HG02885 (cell line): ENCODE data around the gene SPRYD3.

Experiments
- ATAC-seq: cut with Tn5 transposase; IDR thresholded peaks from one replicate; pipeline ENCODE4 v1.9.1; 2021; ENCODE audit warnings: mild to moderate bottlenecking; ENCODE audit not compliant: unreplicated experiment, poor library complexity

Gene SPRYD3

DNA sequence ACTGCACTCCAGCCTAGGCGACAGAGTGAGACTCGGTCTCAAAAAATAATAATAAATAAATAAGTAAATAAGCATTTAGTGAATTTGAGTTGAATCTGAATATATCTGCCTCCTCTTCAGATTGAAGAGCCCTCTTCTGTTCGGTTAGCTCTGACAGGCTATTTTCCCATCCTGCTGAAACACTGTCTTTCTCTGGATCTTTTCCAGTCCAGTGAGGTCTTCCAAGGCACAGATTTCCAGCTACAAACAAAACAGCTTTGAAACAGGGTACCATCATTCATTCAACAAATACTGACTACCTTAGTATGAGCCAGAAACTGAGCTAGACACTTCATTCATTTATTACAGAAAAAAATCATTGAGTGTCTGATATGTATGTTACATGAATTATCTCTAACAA lies 7.2 kb upstream of the SPRYD3 start:
- ATAC-seq, result no peak

DNA sequence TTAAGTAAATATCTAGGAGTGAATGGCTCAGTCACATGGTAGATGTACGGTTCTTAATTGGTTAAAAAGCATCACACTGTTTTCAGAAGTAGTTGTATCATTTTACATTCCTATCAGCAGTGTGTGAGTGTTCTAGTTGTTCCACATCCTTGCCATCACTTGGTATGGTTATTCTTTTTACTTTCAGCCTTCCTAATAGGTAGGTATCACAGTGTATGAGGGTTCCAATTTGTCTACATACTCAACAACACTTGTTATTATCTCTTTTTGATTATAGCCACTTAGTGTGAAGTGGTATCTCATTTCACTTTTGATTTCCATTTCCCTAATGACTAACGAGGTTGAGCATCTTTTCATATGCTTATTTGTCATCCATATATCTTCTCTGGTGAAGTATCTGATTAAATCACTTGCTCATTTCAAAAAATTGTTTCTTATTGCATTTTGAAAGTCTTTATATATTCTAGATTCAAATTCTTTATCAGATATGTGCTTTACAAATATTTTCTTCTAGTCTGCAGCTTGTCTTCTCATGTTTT lies 3.5 kb upstream of the SPRYD3 start:
- no peak for ATAC-seq

DNA sequence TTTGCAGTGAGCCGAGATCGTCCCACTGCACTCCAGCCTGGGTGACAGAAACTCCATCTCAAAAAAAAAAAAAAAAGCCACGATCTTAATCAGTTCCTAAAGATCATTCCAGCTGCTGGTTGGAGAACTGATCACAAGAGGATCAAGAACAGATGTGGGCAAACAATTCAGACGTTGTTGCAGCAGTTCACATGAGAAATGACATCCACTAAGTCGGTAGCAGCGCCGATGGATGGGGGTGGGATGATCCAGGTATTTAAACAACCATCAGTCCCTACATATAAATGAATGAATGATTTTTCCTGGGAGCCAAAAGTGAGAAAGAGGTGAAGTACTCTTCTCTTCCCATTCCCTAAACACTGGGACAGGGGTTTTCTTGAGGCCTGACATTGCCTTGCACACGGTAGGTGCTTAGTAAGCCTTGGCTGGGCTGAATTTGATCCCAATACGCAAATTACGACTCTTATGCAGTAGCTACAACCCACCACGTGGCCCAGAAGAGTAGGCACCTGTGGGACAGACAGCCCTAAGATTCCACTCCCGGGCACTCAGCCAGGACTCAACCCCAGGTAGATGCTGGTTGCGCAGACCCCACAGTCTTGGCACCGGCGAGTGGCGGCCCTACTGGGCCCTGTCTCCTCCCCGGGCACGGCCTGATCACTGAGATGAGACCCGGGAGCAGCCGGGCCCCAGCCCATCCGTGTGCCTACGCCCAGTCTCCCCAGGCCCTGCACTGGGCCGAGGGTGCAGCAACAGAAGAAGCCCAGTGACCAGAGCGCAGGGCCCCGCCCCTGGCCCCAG lies 565 bp downstream of the SPRYD3 start:
- ATAC-seq, result no peak

DNA sequence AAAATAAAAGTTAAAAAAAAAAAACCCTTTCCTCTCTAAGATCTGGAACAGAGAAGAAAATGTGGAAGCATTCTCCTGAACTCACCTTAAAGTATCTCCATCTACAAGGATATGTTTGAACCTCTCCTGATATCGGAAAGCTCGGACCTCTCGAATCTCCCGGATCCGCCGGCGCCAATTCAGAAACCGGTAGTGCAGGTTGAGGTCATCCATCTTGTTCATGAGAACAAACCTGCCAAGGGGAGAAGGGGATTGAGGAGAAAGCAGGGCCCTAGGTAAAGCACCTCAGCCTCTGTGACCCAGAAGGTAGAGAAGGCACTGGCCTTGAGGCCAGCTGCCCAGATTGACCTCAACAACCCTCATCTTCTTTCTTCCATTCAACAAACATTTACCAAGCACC lies 2.2 kb downstream of the SPRYD3 start:
- no peak for ATAC-seq

DNA sequence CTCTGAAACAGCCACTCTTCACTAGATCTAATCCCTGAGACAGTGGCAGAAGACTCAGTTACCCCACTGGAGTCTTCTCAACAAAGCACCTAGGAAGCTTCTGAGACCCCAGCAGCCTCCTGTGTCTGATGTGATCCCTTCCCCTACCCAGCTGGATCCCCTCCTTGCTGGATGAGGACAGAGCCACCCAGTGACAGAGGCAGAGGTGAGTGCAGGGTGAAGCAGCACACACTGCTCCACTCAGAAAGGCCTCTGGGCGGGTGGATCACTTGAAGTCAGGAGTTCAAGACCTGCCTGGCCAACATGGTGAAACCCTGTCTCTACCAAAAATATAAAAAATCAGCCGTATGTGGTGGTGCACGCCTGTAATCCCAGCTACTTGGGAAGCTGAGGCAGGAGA lies 2.7 kb downstream of the SPRYD3 start:
- no peak for ATAC-seq

DNA sequence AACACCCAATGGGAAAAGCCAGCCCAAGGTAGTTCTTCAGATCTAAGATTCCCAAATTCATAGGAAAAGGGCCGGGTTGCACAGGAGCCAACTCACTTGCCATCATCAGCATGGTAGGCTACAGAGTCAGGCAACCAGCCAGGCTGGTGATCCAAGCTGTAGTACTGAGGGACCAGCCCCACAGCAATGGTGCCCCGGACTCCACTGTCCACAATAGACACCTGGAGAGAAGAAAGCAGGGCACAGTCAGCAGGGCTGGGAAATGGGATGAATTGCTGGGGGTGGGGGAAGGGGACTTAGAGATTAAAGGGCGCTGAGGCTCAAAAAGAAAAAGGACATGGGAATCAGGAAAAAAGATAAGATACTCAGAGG lies 4.2 kb downstream of the SPRYD3 start:
- ATAC-seq, result no peak

DNA sequence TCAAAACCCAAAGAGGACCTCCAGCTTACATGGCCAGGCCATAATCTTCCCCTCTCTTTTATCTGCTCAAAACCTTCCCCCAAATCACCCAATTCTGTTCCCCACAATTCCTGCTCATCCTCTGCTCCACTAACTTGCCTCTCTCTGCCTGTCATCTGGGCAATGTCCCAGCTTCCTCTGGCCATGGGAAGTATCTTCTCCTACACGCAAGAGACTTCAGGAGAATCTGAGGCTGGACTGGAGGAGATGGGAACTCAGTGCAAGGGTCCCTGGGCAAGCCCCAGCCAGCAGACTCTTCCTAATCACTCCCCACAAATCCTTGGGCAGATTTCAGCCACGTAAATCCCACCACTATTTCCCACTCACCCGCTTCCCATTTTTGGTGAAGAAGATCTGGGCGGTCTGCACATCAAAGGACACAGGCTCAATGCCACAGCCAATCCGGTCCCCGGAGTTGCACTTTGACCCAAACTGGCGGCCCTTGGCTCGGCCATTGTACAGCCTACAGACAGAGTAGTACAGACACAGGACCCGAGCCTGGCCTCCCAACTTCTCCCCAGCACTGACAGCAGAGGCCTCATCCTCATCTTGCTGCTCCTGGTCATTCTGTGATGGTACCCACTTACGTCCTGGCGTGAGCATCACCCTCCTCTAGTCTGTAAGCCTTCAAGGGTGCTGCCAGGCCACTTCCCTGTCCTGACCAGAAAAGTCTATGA lies 4.7 kb downstream of the SPRYD3 start:
- no peak for ATAC-seq

DNA sequence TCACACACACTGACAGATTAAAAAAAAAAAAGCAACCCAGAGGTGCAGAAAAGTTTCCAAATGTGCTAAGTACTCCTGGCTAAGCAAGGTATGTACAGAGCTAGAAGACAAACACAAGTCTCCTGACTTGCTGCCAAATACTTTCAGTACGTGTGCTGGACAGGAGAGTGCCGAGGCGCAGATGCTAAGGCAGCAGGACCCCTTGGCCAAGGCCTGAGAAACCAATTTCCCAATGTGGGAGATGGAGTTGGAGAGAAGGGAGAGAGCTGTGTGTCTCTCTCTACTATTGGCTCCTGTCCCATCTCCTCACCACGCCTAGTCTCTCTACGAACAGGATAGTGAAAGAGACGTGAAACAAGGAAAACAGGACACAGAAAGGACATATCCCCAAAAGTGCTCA lies 5.3 kb downstream of the SPRYD3 start:
- ATAC-seq, result no peak

DNA sequence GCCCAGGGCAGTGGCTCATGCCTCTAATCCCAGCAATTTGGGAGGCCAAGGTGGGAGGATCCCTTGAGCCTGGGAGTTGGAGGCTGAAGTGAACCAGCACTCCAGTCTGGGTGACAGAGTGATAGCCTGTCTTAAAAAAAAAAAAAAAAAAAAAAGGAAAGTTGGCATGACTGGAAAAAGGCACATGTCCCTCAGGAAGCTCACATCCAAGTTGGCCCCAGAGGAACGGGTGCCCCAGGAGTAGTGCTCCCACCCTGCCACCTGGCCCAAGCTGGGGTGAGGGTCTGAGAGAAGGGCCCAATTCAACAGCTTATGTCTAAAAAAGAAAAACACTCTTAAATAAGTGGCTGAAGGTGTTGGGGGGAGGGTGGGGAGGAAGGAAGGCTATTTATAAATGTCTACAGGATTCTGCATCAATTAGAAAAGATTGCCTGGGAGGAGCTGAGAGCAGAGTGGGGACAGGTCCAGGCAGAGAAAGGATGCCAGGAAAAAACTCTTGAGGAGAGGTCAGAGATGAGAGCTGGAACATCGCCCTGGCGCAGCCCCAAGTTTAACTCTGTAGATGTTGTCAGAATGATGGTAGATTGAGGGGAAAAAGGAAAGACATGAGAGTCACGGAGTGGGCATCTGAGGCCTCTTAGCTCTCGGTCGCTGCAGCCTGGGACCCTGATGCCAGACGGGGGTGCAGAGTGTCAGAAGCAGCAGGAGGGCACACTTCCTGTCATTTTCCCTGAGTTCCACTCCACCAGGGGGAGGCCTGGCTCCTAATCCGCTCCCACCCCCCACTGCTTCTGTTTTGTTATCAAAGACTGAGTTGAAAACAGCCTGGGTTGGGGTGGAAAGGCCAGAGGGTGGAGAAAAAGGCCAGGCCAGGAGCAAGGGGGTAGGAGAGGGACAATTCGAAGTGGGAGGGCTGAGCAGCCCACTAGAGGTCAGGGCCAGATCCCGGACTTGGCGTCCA lies 7.3 kb downstream of the SPRYD3 start:
- ATAC-seq, result no peak

DNA sequence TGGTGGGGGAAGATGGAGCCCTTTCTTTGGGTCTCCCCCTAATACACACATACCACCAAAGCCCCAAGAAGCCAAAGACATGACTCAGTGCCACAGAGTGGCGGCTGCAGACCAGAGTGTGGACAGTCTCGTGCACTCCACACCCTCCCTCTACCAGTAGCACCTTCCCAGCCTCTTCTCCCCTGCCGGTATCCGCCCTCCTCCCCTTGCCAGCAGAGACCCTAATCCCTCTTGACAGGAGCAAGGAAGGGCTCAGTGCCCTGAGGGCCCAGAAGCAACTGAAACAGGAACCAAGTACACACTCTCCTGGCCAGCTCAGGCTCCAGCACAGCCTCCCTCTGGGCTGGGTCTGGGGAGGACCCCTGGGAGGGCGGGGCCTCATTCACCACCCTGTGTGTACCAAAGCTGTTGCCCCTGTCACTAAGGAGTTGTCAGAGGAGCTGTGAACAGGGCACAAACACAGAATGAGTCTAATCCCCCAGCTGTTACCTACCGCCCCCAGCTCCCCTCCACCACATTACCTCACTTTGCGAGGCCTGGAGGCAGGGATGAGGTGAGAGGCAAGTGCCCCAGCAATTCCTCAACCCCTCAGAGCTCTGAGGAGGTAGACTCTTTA lies 8.2 kb downstream of the SPRYD3 start:
- no peak for ATAC-seq

DNA sequence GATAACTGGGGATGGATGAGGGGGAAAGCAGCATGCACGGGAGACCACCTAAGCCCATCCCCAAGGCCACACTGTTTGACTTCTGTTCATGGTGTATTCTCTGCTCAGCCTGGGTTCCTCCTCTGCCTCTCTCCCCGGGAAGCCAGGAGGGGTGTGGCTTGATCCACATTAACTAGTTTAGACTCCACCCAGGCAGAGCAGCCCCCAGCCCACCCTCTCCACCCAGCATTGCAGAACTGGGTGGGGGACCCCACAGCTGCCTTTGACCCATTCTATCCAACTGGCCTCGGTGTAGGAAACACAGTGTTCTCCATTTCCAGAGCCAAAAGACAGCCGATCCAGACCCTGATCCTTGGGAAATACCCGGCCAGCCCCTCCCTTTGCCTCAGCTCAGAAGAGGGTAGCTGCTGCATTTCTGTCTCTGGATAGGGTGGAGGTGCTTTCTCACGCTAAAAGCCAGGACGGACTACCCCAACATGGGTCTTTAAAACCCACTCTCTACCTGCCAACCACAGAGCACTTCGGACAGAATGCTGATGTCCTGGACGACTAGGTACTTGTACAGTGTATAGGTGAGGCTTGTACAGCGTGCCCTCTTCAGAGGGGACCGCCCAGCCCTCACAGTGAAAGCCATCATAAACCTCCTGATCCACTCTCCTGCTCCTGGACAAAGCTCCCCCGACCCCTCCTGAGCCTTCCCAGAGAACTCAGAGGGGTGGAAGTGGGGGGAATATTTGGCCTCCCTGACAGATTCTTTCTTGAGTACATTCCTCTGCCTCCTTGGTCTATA lies 9.4 kb downstream of the SPRYD3 start:
- ATAC-seq, result no peak

DNA sequence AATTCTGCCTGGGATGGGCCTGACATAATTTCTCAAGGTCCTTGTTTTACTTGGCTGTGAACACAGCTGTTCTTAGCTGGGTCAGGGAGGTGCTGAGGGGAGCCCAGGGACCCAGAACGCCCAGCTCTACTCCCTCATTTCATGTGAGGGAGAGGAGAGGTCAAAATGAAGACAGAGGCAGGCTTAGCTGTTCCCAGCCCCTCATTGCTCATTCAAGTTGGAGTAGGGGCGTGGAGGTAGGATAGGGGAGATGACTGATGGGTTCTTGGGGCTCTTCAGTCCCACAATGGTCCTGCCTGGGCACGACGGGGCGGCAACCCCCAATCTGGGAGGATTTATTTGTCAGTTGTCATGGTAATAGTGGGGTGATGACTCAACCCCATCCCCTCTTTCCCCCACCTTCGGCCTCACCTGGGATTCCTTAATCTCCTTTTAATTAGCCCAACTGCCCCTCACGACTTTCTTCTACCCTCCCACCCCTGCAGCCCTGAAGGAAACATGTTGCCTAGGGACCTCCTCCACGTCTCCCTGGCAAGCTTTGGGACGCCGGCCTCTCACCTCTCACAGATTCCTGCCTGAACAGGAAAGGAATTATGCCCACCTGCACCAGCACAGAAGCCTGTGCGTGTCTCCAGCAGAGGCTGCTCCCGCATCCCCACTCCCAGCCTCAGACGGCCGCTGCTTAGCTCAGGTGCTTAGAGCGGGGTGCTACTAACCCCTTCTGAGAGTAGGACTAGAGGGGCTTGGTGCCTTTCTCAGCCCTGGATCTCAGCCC lies 10.2 kb downstream of the SPRYD3 start:
- no peak for ATAC-seq

DNA sequence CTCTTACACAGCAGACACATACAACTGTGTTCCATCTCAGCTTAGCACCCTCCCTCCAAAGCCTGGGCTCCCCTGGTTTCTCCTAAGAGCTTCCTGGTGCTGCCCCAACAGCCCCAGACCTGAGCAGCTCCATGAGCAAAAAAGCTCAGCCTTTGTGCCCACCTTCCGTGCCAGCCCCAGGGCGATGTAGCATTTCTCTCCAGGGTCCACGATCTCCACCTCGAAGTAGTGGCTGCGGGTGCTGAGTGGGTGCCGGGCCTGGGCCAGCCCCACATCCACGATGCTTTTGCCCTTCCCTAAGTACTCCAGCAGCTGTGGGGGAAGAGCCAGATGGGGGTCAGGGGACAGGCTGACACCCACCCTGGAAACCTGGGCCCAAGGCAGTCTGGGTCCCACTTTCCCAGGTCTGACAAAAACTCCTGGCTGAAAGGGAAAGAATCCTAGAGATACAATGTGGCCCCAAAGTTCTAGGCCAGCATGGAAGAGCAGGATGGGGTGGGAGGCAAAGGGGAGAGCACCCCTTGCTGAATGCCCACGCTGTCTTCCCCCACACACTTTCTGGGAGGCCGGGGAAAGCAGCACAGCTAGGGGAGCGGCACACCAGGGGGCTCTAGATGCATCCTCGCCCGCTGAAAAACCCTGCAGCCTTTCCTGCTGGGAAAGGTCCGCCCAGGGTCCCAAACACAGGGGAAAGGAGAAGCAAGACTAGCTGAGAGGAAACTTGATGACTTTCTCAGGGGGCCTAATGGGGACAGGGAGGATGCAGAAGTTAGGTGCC lies 11.0 kb downstream of the SPRYD3 start:
- no peak for ATAC-seq

DNA sequence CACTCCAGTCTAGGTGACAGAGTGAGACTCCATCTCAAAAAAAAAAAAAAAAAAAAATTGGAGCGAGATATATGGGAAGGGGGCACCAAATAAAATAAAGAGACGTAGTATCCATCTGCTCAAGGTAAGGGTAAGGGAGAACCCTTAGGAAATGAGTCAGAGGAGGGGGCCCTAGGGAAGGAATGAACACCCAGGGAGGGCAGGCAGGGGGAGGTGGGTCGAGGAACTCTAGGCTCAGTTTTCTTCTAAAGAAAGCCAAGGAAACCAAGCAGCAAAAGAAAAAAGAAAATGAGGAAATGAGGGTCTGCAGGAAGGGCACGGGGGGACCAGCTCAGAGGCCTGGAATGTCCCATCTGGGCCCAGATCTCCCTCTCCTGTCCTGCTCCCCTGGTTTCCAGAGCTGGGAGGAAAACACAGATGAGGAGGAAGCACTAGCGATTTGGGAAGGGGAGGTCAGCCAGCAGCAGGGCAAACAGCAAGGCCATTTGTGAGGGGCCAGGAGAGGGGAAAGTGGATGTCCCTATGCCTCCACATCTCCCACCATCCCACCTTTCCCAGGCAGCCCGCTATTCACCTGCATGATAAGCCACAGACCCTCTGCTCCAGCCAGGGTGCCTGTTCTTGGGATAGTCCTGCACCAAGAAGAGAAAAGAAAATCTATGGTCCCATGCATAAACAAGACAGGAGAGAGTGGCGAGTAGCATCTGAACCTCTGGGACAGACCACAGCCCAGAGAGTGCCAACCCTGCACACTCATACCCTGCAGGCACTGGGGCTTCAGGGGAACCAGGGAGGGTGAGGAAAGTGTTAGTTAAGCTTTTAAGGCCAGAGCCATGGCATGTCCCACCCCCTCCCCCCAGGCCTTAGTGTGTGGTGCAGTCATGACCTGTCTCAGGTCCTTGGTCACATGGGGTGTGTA lies 11.9 kb downstream of the SPRYD3 start:
- no peak for ATAC-seq

DNA sequence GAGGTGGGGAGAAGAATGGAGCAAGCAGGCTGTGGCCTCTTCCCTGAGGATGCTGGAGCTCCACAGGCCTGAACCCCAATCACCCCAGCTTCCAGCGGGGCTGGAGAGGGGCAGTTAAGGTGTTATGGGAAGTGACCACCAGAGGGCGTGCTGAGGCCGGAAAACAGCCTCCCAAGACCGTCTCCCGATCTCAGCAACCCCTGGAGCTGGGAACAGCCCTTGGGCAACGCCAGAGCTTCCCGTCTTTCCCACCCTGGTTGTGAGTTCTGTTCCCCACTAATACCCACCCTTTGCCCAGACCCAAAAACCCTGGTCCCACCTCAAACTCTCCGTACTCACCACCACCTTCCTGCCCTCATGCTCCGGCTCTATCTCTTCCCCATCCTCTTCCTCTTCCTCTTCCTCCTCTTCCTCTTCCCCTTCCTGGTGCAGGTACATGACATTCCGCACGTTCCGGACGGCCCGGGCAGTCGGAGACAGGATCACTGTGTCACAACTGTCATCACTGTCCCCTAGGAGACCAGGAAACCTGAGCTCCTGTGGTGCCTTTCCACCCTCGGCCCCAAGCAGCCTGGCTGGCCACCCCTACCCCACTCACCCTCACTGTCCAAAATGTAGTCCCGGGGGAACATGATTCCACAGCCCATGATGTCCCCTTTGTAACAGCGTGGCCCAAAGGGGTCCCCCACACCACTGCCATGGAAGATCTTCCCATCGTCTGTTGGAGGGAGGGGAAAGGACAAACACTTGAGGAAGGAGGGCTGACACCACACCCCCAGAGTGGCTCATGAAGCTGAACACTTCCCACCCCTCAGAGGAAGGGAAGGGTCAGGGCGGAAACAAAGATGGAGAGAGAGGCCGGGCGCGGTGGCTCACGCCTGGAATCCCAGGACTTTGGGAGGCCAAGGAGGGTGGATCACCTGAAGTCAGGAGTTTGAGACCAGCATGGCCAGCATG lies 12.9 kb downstream of the SPRYD3 start:
- ATAC-seq, result no peak

DNA sequence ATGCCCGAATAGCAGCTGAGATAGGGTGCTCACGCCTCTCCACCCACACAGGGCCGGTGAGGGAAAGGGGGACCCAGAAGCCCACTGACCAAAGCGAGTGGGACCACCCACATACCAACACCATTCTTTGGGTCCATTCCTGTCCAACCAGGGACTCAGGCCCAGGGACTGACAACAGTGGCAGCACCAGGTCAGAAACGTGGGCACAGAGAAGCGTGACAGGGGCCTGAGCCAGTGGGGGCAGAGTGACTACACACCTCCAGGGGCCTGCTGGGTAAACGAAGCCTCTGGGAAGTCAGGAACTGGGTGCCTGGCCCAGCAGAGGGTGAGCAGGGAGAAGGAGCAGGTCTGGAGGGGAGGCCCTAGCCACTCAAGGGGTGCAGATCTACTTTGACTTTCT lies 13.7 kb downstream of the SPRYD3 start:
- ATAC-seq, result no peak
